Esophagus squamous epithelium (tissue), 4 donors: ENCODE results near the gene POLR3H.

Experiments used
- POLR2A ChIP-seq, 4 donors: fragments of 450-650 bp; IDR thresholded peaks; one replicate each; pipeline ENCODE4 v1.6.1; 2017; ENCODE audit warnings: antibody characterized with exemption in 4 of 4, mild to moderate bottlenecking in 4 of 4, moderate library complexity in 3 of 4
- TF ChIP-seq, protein P1 (sequence below), 6 experiments: fragments of 450-650 bp in 4 of 6; fragments of 200-600 bp in 2 of 6; sonication (generic) in 2 of 6; IDR thresholded peaks; one replicate each; pipeline ENCODE4 v1.5.1; 2016 to 2019; ENCODE audit warnings: antibody characterized with exemption in 6 of 6, mild to moderate bottlenecking in 4 of 6, moderate library complexity in 4 of 6

DNA sequence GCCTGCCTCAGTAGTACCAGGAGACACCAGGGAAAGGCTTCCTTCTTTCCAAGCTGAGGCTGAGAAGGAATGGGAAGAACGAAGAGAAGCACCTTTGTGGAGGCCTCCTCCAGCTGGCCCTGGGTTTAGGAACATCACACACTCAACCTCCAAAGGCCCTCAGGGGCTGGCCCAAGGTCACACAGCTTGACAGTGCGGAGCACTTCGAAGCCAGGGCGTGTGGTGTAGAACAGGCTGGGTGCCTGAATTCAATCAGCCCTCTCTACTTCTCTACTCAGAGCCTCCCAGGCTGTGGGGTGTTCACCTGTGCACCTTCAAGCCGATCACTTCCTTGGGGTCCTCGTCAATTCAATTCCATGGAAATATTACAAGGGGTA, 15.8 kb upstream of the POLR3H start:
- TF ChIP-seq, protein P1, sequence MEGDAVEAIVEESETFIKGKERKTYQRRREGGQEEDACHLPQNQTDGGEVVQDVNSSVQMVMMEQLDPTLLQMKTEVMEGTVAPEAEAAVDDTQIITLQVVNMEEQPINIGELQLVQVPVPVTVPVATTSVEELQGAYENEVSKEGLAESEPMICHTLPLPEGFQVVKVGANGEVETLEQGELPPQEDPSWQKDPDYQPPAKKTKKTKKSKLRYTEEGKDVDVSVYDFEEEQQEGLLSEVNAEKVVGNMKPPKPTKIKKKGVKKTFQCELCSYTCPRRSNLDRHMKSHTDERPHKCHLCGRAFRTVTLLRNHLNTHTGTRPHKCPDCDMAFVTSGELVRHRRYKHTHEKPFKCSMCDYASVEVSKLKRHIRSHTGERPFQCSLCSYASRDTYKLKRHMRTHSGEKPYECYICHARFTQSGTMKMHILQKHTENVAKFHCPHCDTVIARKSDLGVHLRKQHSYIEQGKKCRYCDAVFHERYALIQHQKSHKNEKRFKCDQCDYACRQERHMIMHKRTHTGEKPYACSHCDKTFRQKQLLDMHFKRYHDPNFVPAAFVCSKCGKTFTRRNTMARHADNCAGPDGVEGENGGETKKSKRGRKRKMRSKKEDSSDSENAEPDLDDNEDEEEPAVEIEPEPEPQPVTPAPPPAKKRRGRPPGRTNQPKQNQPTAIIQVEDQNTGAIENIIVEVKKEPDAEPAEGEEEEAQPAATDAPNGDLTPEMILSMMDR (IDR thresholded peaks at IDR 0.05) = no peak
- no peak for TF ChIP-seq POLR2A (IDR thresholded peaks at IDR 0.05)
